SU-DHL-6 (cell line): Measurements from ENCODE around the gene EYA2.

Source experiments
- H2AFZ ChIP-seq: fragments of 200-600 bp; sonication (generic); 2 replicates; pipeline ENCODE4 v1.6.1; 2014; ENCODE audit warnings: low read depth, mild to moderate bottlenecking, moderate library complexity, mixed read lengths, antibody characterized with exemption, low read length; ENCODE audit not compliant: severe bottlenecking
- H3F3A ChIP-seq: fragments of 200-600 bp; shearing (Covaris generic); 2 replicates; pipeline ENCODE4 v1.6.0; 2016; ENCODE audit warnings: antibody characterized with exemption, mild to moderate bottlenecking; ENCODE audit not compliant: insufficient read depth
- H3K27ac ChIP-seq: fragments of 200-600 bp; sonication (generic); 2 replicates; pipeline ENCODE4 v1.5.1; 2016; ENCODE audit warnings: low read depth, mild to moderate bottlenecking, low read length, moderate library complexity, mixed read lengths
- H3K27me3 ChIP-seq: fragments of 200-600 bp; sonication (generic), shearing (Covaris generic); 2 replicates; pipeline ENCODE4 v1.6.0; 2014; ENCODE audit warnings: mild to moderate bottlenecking, low read length
- H3K36me3 ChIP-seq: fragments of 200-600 bp; sonication (generic); 2 replicates; pipeline ENCODE4 v1.6.1; 2014; ENCODE audit warnings: mild to moderate bottlenecking, low read length, mixed read lengths
- H3K4me2 ChIP-seq: fragments of 300-600, 200-600 bp; shearing (Covaris generic), sonication (generic); 2 replicates; pipeline ENCODE4 v1.6.0; 2014; ENCODE audit warnings: low read length, low read depth, mild to moderate bottlenecking; ENCODE audit not compliant: poor library complexity, severe bottlenecking
- H3K4me3 ChIP-seq: fragments of 200-600 bp; sonication (generic); 2 replicates; pipeline ENCODE4 v1.5.1; 2014; ENCODE audit warnings: antibody characterized with exemption, low read length, mild to moderate bottlenecking, mixed read lengths; ENCODE audit not compliant: insufficient read depth, poor library complexity, severe bottlenecking
- H3K79me2 ChIP-seq: fragments of 200-600 bp; sonication (generic); 2 replicates; pipeline ENCODE4 v1.6.1; 2014; ENCODE audit warnings: mild to moderate bottlenecking, low read length, moderate library complexity; ENCODE audit not compliant: insufficient read depth
- H3K9ac ChIP-seq: fragments of 200-600 bp; sonication (generic); 2 replicates; pipeline ENCODE4 v1.7.0; 2014; ENCODE audit warnings: mild to moderate bottlenecking, low read length
- H3K9me2 ChIP-seq: fragments of 200-600 bp; sonication (generic); replicated peaks from 2 replicates; pipeline ENCODE4 v1.6.1; 2014; ENCODE audit warnings: low read length; ENCODE audit not compliant: insufficient read depth
- H3K9me3 ChIP-seq: fragments of 200-600 bp; sonication (generic); 2 replicates; pipeline ENCODE4 v1.6.1; 2014; ENCODE audit warnings: low read length, mixed read lengths; ENCODE audit not compliant: insufficient read depth
- H4K20me1 ChIP-seq: fragments of 200-600 bp; sonication (generic); 2 replicates; pipeline ENCODE4 v1.6.1; 2014; ENCODE audit warnings: low read depth, mild to moderate bottlenecking, antibody characterized with exemption, low read length, moderate library complexity, mixed read lengths
- CTCF ChIP-seq: fragments of 200-600 bp; sonication (generic); IDR thresholded peaks from one replicate; pipeline ENCODE4 v1.5.1; 2017; ENCODE audit warnings: antibody characterized with exemption, mild to moderate bottlenecking, low read length, moderate library complexity; ENCODE audit not compliant: insufficient read depth, poor library complexity, severe bottlenecking
- EZH2phosphoT487 ChIP-seq: fragments of 200-600 bp; sonication (generic), shearing (Covaris generic); conservative IDR thresholded peaks from 2 replicates; pipeline ENCODE4 v1.6.1; 2018; ENCODE audit warnings: mild to moderate bottlenecking, antibody characterized with exemption, low read length, moderate library complexity, mixed read lengths

The EYA2 gene

GRCh38 chr20:46997187-46997586, 102.5 kb downstream of the EYA2 start:
- no peak overlapping the region for H2AFZ ChIP-seq
- H3K9me2 ChIP-seq, result no peaks in the 10 kb centered on the region
- no peaks in the 10 kb centered on the region for H3K36me3 ChIP-seq
- no peak overlapping the region for H3K4me2 ChIP-seq
- no peaks in the 10 kb centered on the region for H4K20me1 ChIP-seq
- H3K79me2 ChIP-seq, result no peaks in the 10 kb centered on the region
- no peak overlapping the region for H3K4me3 ChIP-seq
- no peaks in the 10 kb centered on the region for H3K27me3 ChIP-seq
- H3F3A ChIP-seq, result no peaks in the 10 kb centered on the region
- H3K9ac ChIP-seq, result no peak overlapping the region
- H3K27ac ChIP-seq, result no peak overlapping the region
- no peaks in the 10 kb centered on the region for H3K9me3 ChIP-seq
- no peak for TF ChIP-seq EZH2phosphoT487

DNA sequence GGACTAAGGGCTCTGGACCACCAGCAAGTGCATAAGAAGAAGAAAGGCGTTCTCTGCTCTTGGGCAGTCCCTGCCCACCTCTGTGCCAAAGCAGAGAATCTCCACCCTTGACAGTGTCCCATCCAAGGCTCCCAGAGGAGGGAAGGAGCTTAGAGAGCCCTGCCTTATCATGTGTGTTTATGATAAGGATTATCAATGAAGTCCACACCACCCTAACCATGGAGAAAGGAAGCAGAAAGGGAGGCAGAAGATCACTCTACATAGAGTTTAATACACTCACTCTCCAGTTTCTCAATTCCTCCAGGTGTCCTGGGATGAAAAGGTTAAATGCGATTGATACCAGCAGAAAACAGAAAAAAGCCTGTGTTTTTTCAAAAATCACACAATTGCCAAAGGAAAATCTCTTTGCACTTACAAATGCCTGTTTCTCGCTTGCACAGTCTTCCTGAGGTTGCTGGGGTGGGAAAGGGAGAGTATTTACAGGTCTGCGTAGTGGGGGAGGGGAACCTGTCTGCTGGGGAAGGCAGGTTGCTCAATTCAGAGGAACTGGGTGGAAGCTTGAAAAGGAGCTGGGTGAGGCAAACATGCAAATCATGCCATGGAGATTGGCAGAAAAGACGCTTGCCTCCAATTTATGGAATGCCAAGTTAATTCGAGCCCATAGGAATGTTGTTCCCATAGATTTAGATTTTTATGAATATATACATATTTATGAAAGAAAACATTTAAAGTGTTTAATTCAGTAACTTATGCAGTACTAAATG, 104.0 kb downstream of the EYA2 start:
- Histone ChIP-seq H3K79me2 (no peaks in the 10 kb centered on the region), H3K4me2 (no peak overlapping the region), H4K20me1 (no peaks in the 10 kb centered on the region), H3K4me3 (no peak overlapping the region), H2AFZ (no peak overlapping the region), H3K9me3 (no peaks in the 10 kb centered on the region), H3K9ac (no peak overlapping the region), H3F3A (no peaks in the 10 kb centered on the region), H3K27me3 (no peaks in the 10 kb centered on the region), H3K9me2 (no peaks in the 10 kb centered on the region), H3K36me3 (no peaks in the 10 kb centered on the region), H3K27ac (no peak overlapping the region)
- TF ChIP-seq CTCF (no peak), EZH2phosphoT487 (no peak)

GRCh38 chr20:46999801-47000465, 105.3 kb downstream of the EYA2 start:
- Histone ChIP-seq H2AFZ (no peak overlapping the region), H3K4me3 (no peak overlapping the region), H3K27me3 (no peaks in the 10 kb centered on the region), H3K27ac (no peak overlapping the region), H3K79me2 (no peaks in the 10 kb centered on the region), H3K9ac (no peak overlapping the region), H3K36me3 (no peaks in the 10 kb centered on the region), H3F3A (no peaks in the 10 kb centered on the region), H3K9me3 (no peaks in the 10 kb centered on the region), H3K9me2 (no peaks in the 10 kb centered on the region), H3K4me2 (no peak overlapping the region), H4K20me1 (no peaks in the 10 kb centered on the region)
- no peak for TF ChIP-seq EZH2phosphoT487
- no peak for TF ChIP-seq CTCF

DNA sequence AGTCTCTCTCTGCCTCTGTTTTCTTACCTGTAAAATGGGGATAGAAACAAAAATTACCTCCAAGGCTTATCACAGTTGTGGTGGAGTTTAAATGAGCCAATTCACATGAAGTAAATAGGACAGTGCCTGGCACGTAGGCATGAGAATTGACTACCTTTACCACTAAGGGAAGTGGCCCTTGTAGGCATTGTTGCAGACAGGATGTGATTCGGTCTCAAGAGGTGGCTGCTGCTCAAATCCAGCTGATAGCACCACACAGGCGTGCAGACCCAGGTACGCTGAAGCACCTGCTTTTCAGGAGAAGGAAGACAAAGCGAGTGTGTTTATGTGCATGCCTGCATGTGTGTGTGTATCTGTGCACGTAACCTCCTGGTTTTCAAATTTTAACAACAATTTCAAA, 108.6 kb downstream of the EYA2 start:
- H3K9ac ChIP-seq, result no peak overlapping the region

More for the DNA sequence above, 108.6 kb downstream of the EYA2 start:
- Histone ChIP-seq H3K4me3 (no peak overlapping the region), H2AFZ (no peak overlapping the region), H3K9me3 (no peaks in the 10 kb centered on the region), H3K4me2 (no peak overlapping the region), H3K27ac (no peak overlapping the region), H3K79me2 (no peaks in the 10 kb centered on the region), H3K9me2 (no peaks in the 10 kb centered on the region), H4K20me1 (no peaks in the 10 kb centered on the region), H3K36me3 (no peaks in the 10 kb centered on the region), H3F3A (no peaks in the 10 kb centered on the region), H3K27me3 (no peaks in the 10 kb centered on the region)
- TF ChIP-seq CTCF, result no peak
- TF ChIP-seq EZH2phosphoT487, result no peak
